Smooth muscle cell (in vitro differentiated cells): ENCODE results near the gene RAPGEF1. TPM values are rescaled to one million over a fixed set of nuclear protein-coding genes. Genes with fewer than 3 reads are reported as not detected.
A peak's percentile ranks its signal among the peaks of the same experiment; 100 is the strongest.

Experiments
- DNase-seq: peaks from one replicate; lab custom pipeline; 2025; ENCODE audit not compliant: unreplicated experiment; lab: John Stamatoyannopoulos, UW
- H2AFZ ChIP-seq: fragments of 200-600 bp; sonication (generic); 2 replicates; pipeline ENCODE4 v1.6.0; 2016; ENCODE audit warnings: antibody characterized with exemption, low read depth, mild to moderate bottlenecking
- H3F3A ChIP-seq: fragments of 200-600 bp; sonication (generic); 2 replicates; pipeline ENCODE4 v1.6.0; 2017; ENCODE audit warnings: antibody characterized with exemption, low read depth
- H3K27ac ChIP-seq: fragments of 200-600 bp; sonication (generic); 2 replicates; pipeline ENCODE4 v1.5.1; 2016; ENCODE audit warnings: low read depth, mild to moderate bottlenecking
- H3K27me3 ChIP-seq: fragments of 200-600 bp; sonication (generic); 2 replicates; pipeline ENCODE4 v1.6.1; 2016; ENCODE audit warnings: low read depth, mild to moderate bottlenecking
- H3K36me3 ChIP-seq: fragments of 200-600 bp; sonication (generic); 2 replicates; pipeline ENCODE4 v1.5.1; 2016; ENCODE audit warnings: low read depth
- H3K4me1 ChIP-seq: fragments of 200-600 bp; sonication (generic); 2 replicates; pipeline ENCODE4 v1.5.1; 2016; ENCODE audit warnings: low read depth
- H3K4me2 ChIP-seq: fragments of 200-600 bp; sonication (generic); 2 replicates; pipeline ENCODE4 v1.6.0; 2016; ENCODE audit warnings: mild to moderate bottlenecking
- H3K4me3 ChIP-seq: fragments of 200-600 bp; sonication (generic); 2 replicates; pipeline ENCODE4 v1.5.1; 2016; ENCODE audit warnings: mild to moderate bottlenecking
- H3K79me2 ChIP-seq: fragments of 200-600 bp; sonication (generic); 2 replicates; pipeline ENCODE4 v1.6.0; 2016; ENCODE audit warnings: low read depth, mild to moderate bottlenecking
- H3K9ac ChIP-seq: fragments of 200-600 bp; sonication (generic); 2 replicates; pipeline ENCODE4 v1.6.0; 2016; ENCODE audit warnings: low read depth
- H3K9me3 ChIP-seq: fragments of 200-600 bp; sonication (generic); replicated peaks from 2 replicates; pipeline ENCODE4 v1.5.1; 2016; ENCODE audit warnings: low read depth
- H4K20me1 ChIP-seq: fragments of 200-600 bp; sonication (generic); 2 replicates; pipeline ENCODE4 v1.6.0; 2016; ENCODE audit warnings: low read depth
- CTCF ChIP-seq: fragments of 200-600 bp; sonication (generic); IDR thresholded peaks from 2 replicates; pipeline ENCODE4 v1.5.1; 2017; ENCODE audit warnings: borderline replicate concordance, mild to moderate bottlenecking, antibody characterized with exemption; ENCODE audit not compliant: insufficient read depth, poor library complexity, severe bottlenecking
- WGBS: methylation state at CpG from one replicate; pipeline ENCODE4 v1.1.7; 2016; ENCODE audit warnings: low lambda C conversion rate; 5-methylcytosine and 5-hydroxymethylcytosine counted together
- polyA plus RNA-seq: library from polyadenylated mRNA; unstranded; fragments of >200 nt; fragmentation: Nextera tagmentation; extraction: Ambion mirVana; gene quantifications from 2 replicates; pipeline ENCODE4 v1.2.1, GENCODE V29; 2016
- total RNA-seq: library from RNA; depleted of rRNA; stranded (reverse); fragments of >200 nt; gene quantifications from 2 replicates; pipeline ENCODE4 v1.2.3, GENCODE V29; 2014

Gene RAPGEF1
- 15.3 and 17.8 TPM in 2 replicates for total RNA-seq
- 16.4 and 21.8 TPM in 2 replicates for polyA plus RNA-seq

DNA sequence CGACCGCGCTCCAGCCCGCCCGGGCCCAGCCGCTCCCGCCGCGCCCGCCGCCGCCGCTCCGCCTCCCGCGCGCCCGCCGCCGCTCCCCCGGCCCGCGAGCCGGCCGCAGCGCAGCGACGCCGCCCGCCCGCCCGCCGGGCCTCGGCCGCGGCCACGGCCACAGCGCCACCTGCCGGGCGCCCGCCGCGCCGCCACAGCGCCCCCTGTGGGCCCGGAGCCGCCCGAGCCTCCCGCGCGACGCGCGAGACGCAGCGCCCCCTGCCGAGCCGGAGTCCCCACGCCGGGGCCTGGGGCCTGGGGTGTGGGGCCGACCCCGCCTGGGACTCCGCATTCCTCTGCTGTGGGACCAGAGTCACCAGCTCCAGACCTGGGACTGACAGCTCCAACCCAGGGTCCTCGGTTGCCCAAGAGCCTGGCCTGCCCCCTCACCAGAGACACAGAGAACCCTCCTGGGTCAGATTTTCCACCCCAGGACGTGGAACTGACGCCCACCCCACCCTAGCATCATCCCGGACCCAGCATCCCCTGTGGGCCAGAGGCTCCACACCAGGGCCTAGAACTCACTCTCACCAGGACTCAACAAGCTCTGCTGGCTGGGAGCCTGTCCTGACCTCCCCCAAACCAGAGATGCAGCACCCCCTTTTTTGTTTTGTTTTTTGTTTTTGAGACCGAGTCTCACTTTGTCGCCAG is at the start of gene RAPGEF1:
RAPGEF1 (minus strand) TSS at position 118 of the 690 bp plus-strand sequence. CDS start 246 bp downstream, outside the sequence.
- Histone ChIP-seq H3K9ac (peak within 1 kb of the TSS; percentile 62), H3K27me3 (no peaks in the 10 kb centered on the region), H3K4me3 (peak within 1 kb of the TSS; percentile 74), H3K79me2 (peaks cover 42% of the 10 kb centered on the region), H3K9me3 (no peaks in the 10 kb centered on the region), H4K20me1 (peaks cover 35% of the 10 kb centered on the region), H3K4me1 (peaks cover 7% of the 10 kb centered on the region), H3F3A (peaks cover 3% of the 10 kb centered on the region), H2AFZ (peak within 1 kb of the TSS; percentile 43), H3K36me3 (no peaks in the 10 kb centered on the region), H3K27ac (no peak within 1 kb of the TSS), H3K4me2 (peak within 1 kb of the TSS; percentile 98)
- 85% methylated on average over 6 of the region's 69 CpGs for WGBS
- TF ChIP-seq CTCF = peak; percentile 81
- peak; percentile 27 for DNase-seq

DNA sequence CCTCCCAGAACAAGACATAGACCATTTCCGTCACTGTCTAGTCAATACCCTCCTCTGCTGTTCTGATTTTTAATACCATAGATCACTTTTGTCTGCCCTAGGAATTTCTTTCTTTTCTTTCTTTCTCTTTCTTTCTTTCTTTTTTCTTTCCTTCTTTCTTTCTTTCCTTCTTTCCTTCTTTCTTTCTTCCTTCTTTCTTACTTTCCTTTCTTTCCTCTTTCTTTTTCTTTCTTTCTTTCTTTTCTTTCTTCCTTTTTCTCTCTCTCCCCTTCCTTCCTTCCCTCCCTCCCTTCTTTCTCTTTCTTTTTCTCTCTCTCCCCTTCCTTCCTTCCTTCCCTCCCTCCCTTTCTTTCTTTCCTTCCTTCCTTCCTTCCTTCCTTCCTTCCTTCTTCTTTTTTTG is 49.0 kb upstream of the RAPGEF1 start:
- no peak for DNase-seq
- H3K36me3 ChIP-seq = no peaks in the 10 kb centered on the region
- no peaks in the 10 kb centered on the region for H3K4me1 ChIP-seq
- peaks cover 22% of the 10 kb centered on the region for H3K27me3 ChIP-seq
- H3K9me3 ChIP-seq = no peaks in the 10 kb centered on the region
- H4K20me1 ChIP-seq = no peaks in the 10 kb centered on the region
- H3K4me2 ChIP-seq = no peak overlapping the region
- no peaks in the 10 kb centered on the region for H3F3A ChIP-seq
- 92% methylated on average over 1 of the region's 1 CpG for WGBS
- no peak overlapping the region for H3K27ac ChIP-seq
- H3K4me3 ChIP-seq = no peak overlapping the region
- no peaks in the 10 kb centered on the region for H3K79me2 ChIP-seq
- H3K9ac ChIP-seq = no peak overlapping the region
- no peak for TF ChIP-seq CTCF
- H2AFZ ChIP-seq = no peak overlapping the region

GRCh38 chr9:131787838-131788237 is 48.0 kb upstream of the RAPGEF1 start:
- no peak overlapping the region for H3K27ac ChIP-seq
- no peak for DNase-seq
- no peak overlapping the region for H3K4me2 ChIP-seq
- WGBS = 70% methylated on average over 9 of the region's 9 CpGs
- no peak overlapping the region for H3K9ac ChIP-seq
- no peak overlapping the region for H3K4me3 ChIP-seq
- no peaks in the 10 kb centered on the region for H3K4me1 ChIP-seq
- TF ChIP-seq CTCF = no peak
- peaks cover 29% of the 10 kb centered on the region for H3K27me3 ChIP-seq
- no peaks in the 10 kb centered on the region for H3K9me3 ChIP-seq
- H3K79me2 ChIP-seq = no peaks in the 10 kb centered on the region
- no peak overlapping the region for H2AFZ ChIP-seq
- H3K36me3 ChIP-seq = no peaks in the 10 kb centered on the region
- H4K20me1 ChIP-seq = no peaks in the 10 kb centered on the region
- no peaks in the 10 kb centered on the region for H3F3A ChIP-seq
